OCI-LY7 (cell line): ENCODE data around the gene FAM174B.

Experiments used
- EZH2phosphoT487 ChIP-seq: fragments of 200-600 bp; sonication (generic); IDR thresholded peaks from 2 replicates; pipeline ENCODE4 v1.6.1; 2018; ENCODE audit warnings: low read depth, borderline replicate concordance, mild to moderate bottlenecking, mixed run types, antibody characterized with exemption, low read length, moderate library complexity, mixed read lengths
- TF ChIP-seq, protein P1 (sequence below): fragments of 200-600 bp; sonication (generic); conservative IDR thresholded peaks from 2 replicates; pipeline ENCODE4 v1.5.1; 2014; ENCODE audit warnings: mild to moderate bottlenecking, antibody characterized with exemption, low read length, moderate library complexity, mixed read lengths

DNA sequence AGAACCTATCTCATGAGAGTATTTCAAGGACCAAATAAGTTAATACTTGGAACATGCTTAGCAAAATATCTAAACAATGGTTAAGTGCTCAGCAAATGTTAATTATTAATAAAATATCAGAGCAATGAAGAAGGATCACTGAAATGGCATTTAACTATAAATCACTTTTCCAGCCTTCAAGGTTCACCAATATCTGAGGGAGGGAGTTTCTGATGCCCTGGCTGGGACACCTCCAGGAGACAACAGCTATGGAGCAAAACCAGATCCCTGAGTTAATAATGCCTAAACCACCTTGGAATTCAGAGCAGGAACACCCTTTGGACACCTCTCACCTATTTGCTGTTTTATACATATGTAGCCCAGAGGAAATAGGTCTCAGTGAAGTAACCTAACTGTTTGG is 6.4 kb upstream of the FAM174B start:
- TF ChIP-seq, protein P1, sequence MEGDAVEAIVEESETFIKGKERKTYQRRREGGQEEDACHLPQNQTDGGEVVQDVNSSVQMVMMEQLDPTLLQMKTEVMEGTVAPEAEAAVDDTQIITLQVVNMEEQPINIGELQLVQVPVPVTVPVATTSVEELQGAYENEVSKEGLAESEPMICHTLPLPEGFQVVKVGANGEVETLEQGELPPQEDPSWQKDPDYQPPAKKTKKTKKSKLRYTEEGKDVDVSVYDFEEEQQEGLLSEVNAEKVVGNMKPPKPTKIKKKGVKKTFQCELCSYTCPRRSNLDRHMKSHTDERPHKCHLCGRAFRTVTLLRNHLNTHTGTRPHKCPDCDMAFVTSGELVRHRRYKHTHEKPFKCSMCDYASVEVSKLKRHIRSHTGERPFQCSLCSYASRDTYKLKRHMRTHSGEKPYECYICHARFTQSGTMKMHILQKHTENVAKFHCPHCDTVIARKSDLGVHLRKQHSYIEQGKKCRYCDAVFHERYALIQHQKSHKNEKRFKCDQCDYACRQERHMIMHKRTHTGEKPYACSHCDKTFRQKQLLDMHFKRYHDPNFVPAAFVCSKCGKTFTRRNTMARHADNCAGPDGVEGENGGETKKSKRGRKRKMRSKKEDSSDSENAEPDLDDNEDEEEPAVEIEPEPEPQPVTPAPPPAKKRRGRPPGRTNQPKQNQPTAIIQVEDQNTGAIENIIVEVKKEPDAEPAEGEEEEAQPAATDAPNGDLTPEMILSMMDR = no peak
- no peak for TF ChIP-seq EZH2phosphoT487
